Measurements from ENCODE around the gene UCP1.

Gene UCP1

GRCh38 chr4:140600408-140600807, 31.6 kb upstream of the UCP1 start:
- Histone ChIP-seq H4K20me1 (ENCODE audit: control insufficient read depth, insufficient read depth, low read depth, low read length) (no peaks in the 10 kb centered on the region), H3K4me2 (ENCODE audit: low read length) (no peak overlapping the region), H3K9me2 (replicated peaks; ENCODE audit: control insufficient read depth, low read length) (no peaks in the 10 kb centered on the region), H3K9me3 (ENCODE audit: control insufficient read depth, insufficient read depth, low read length) (no peaks in the 10 kb centered on the region), H3K4me1 (ENCODE audit: control insufficient read depth, low read length) (no peaks in the 10 kb centered on the region), H3K27me3 (ENCODE audit: control insufficient read depth, low read length) (no peaks in the 10 kb centered on the region), H3K79me2 (ENCODE audit: control insufficient read depth, low read length) (no peaks in the 10 kb centered on the region), H3F3A (ENCODE audit: control insufficient read depth, insufficient read depth) (no peaks in the 10 kb centered on the region), H3K27ac (ENCODE audit: low read depth, low read length) (no peak overlapping the region), H3K36me3 (ENCODE audit: control insufficient read depth, low read length) (no peaks in the 10 kb centered on the region), H3K4me3 (ENCODE audit: low read length) (no peak overlapping the region)
- no peak for TF ChIP-seq CTCF (IDR thresholded peaks at IDR 0.05; ENCODE audit: low read depth, low read length, poor library complexity, severe bottlenecking)
- no peak for TF ChIP-seq EZH2phosphoT487 (IDR thresholded peaks at IDR 0.05; ENCODE audit: borderline replicate concordance, low read length)

GRCh38 chr4:140595065-140595464, 26.3 kb upstream of the UCP1 start:
- Histone ChIP-seq H3K27me3 (ENCODE audit: control insufficient read depth, low read length) (peaks cover 7% of the 10 kb centered on the region), H3F3A (ENCODE audit: control insufficient read depth, insufficient read depth) (no peaks in the 10 kb centered on the region), H4K20me1 (ENCODE audit: control insufficient read depth, insufficient read depth, low read depth, low read length) (no peaks in the 10 kb centered on the region), H3K9me2 (replicated peaks; ENCODE audit: control insufficient read depth, low read length) (no peaks in the 10 kb centered on the region), H3K4me2 (ENCODE audit: low read length) (no peak overlapping the region), H3K27ac (ENCODE audit: low read depth, low read length) (no peak overlapping the region), H3K79me2 (ENCODE audit: control insufficient read depth, low read length) (no peaks in the 10 kb centered on the region), H3K4me1 (ENCODE audit: control insufficient read depth, low read length) (no peaks in the 10 kb centered on the region), H3K36me3 (ENCODE audit: control insufficient read depth, low read length) (no peaks in the 10 kb centered on the region), H3K9me3 (ENCODE audit: control insufficient read depth, insufficient read depth, low read length) (no peaks in the 10 kb centered on the region), H3K4me3 (ENCODE audit: low read length) (no peak overlapping the region)
- TF ChIP-seq CTCF (IDR thresholded peaks at IDR 0.05; ENCODE audit: low read depth, low read length, poor library complexity, severe bottlenecking): peak; percentile 79
- no peak for TF ChIP-seq EZH2phosphoT487 (IDR thresholded peaks at IDR 0.05; ENCODE audit: borderline replicate concordance, low read length)

- no peaks in the 10 kb centered on the region for H3K4me1 ChIP-seq (ENCODE audit: control insufficient read depth, low read length)
- H3K36me3 ChIP-seq (ENCODE audit: control insufficient read depth, low read length): no peaks in the 10 kb centered on the region
- H3K9me2 ChIP-seq (replicated peaks; ENCODE audit: control insufficient read depth, low read length): no peaks in the 10 kb centered on the region
- no peaks in the 10 kb centered on the region for H4K20me1 ChIP-seq (ENCODE audit: control insufficient read depth, insufficient read depth, low read depth, low read length)
- H3K9me3 ChIP-seq (ENCODE audit: control insufficient read depth, insufficient read depth, low read length): no peaks in the 10 kb centered on the region
- no peak overlapping the region for H3K4me3 ChIP-seq (ENCODE audit: low read length)
- peaks cover 4% of the 10 kb centered on the region; the same call in 1 of the 2 replicates for H3K27me3 ChIP-seq (ENCODE audit: control insufficient read depth, low read length)
- H3K79me2 ChIP-seq (ENCODE audit: control insufficient read depth, low read length): no peaks in the 10 kb centered on the region
- no peak overlapping the region for H3K4me2 ChIP-seq (ENCODE audit: low read length)
- no peak overlapping the region for H3K27ac ChIP-seq (ENCODE audit: low read depth, low read length)
- H3F3A ChIP-seq (ENCODE audit: control insufficient read depth, insufficient read depth): no peaks in the 10 kb centered on the region
- TF ChIP-seq EZH2phosphoT487 (IDR thresholded peaks at IDR 0.05; ENCODE audit: borderline replicate concordance, low read length) (no peak), CTCF (IDR thresholded peaks at IDR 0.05; ENCODE audit: low read depth, low read length, poor library complexity, severe bottlenecking) (no peak)
Observed at GRCh38 chr4:140584439-140584838, 15.7 kb upstream of the UCP1 start.

- Histone ChIP-seq H3K36me3 (ENCODE audit: control insufficient read depth, low read length) (no peaks in the 10 kb centered on the region), H3K27me3 (ENCODE audit: control insufficient read depth, low read length) (peaks cover 11% of the 10 kb centered on the region), H4K20me1 (ENCODE audit: control insufficient read depth, insufficient read depth, low read depth, low read length) (no peaks in the 10 kb centered on the region), H3K9me2 (replicated peaks; ENCODE audit: control insufficient read depth, low read length) (no peaks in the 10 kb centered on the region), H3K4me2 (ENCODE audit: low read length) (no peak overlapping the region), H3F3A (ENCODE audit: control insufficient read depth, insufficient read depth) (no peaks in the 10 kb centered on the region), H3K4me3 (ENCODE audit: low read length) (no peak overlapping the region), H3K79me2 (ENCODE audit: control insufficient read depth, low read length) (no peaks in the 10 kb centered on the region), H3K9me3 (ENCODE audit: control insufficient read depth, insufficient read depth, low read length) (no peaks in the 10 kb centered on the region), H3K27ac (ENCODE audit: low read depth, low read length) (no peak overlapping the region), H3K4me1 (ENCODE audit: control insufficient read depth, low read length) (no peaks in the 10 kb centered on the region)
- TF ChIP-seq EZH2phosphoT487 (IDR thresholded peaks at IDR 0.05; ENCODE audit: borderline replicate concordance, low read length) (no peak), CTCF (IDR thresholded peaks at IDR 0.05; ENCODE audit: low read depth, low read length, poor library complexity, severe bottlenecking) (no peak)
Observed at GRCh38 chr4:140581078-140581477, 12.3 kb upstream of the UCP1 start.

Measured in DOHH2 (cell line).